ENCODE results near the gene NALCN.

NALCN gene

GRCh38 chr13:101230271-101230890, 185.9 kb downstream of the NALCN start:
- Histone ChIP-seq H3K9me3 (ENCODE audit: control insufficient read depth, low read length) (no peaks in the 10 kb centered on the region), H3K27ac (ENCODE audit: insufficient read depth, low read length, poor library complexity, severe bottlenecking) (no peak overlapping the region), H3K27me3 (replicated peaks; ENCODE audit: control insufficient read depth, insufficient read depth, low read length, poor library complexity, severe bottlenecking) (no peaks in the 10 kb centered on the region), H3K4me1 (ENCODE audit: control insufficient read depth, insufficient read depth, low read length, poor library complexity, severe bottlenecking) (no peaks in the 10 kb centered on the region), H3K4me3 (ENCODE audit: insufficient read depth, low read depth, low read length, poor library complexity, severe bottlenecking) (no peak overlapping the region), H3K36me3 (ENCODE audit: control insufficient read depth, insufficient read depth, low read length) (no peaks in the 10 kb centered on the region)
- no peak for DNase-seq

DNA sequence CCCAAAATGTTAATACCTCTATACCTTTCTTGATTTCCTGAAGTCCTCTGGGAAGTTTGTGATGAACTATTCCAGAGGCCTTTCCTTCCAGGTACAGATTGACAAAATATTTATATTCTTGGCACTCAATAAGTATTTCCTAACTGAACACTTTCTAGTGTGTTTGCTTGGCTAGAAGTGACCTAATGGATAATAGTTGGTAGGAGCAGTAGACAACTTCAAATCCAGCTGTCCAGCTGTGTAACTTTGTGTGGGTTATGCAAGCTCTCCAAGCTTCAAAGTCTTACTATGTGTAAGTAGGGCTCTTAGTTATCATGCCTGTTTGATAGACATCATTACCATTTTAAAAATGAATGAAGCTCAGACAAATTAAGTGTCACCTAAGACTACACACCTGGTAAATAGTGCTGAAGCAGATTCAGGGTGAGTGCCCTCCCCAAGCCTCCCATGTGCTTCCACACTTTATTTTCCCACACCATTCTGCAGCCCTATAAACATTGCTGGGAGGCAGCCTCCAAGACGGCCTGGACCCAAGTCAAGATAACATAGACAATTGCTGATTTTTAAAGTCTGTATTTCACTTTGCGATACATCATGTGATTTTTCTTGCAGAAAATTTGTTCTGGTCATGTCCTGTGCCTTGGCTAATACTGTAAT, 196.6 kb downstream of the NALCN start:
- H3K4me1 ChIP-seq (ENCODE audit: control insufficient read depth, insufficient read depth, low read length, poor library complexity, severe bottlenecking), result no peaks in the 10 kb centered on the region
- no peak for DNase-seq
- no peaks in the 10 kb centered on the region for H3K9me3 ChIP-seq (ENCODE audit: control insufficient read depth, low read length)
- no peak overlapping the region for H3K4me3 ChIP-seq (ENCODE audit: insufficient read depth, low read depth, low read length, poor library complexity, severe bottlenecking)
- H3K27me3 ChIP-seq (replicated peaks; ENCODE audit: control insufficient read depth, insufficient read depth, low read length, poor library complexity, severe bottlenecking), result no peaks in the 10 kb centered on the region
- H3K36me3 ChIP-seq (ENCODE audit: control insufficient read depth, insufficient read depth, low read length), result no peaks in the 10 kb centered on the region
- H3K27ac ChIP-seq (ENCODE audit: insufficient read depth, low read length, poor library complexity, severe bottlenecking), result no peak overlapping the region

- Histone ChIP-seq H3K27me3 (replicated peaks; ENCODE audit: control insufficient read depth, insufficient read depth, low read length, poor library complexity, severe bottlenecking) (no peaks in the 10 kb centered on the region), H3K27ac (ENCODE audit: insufficient read depth, low read length, poor library complexity, severe bottlenecking) (no peak overlapping the region), H3K36me3 (ENCODE audit: control insufficient read depth, insufficient read depth, low read length) (no peaks in the 10 kb centered on the region), H3K4me1 (ENCODE audit: control insufficient read depth, insufficient read depth, low read length, poor library complexity, severe bottlenecking) (no peaks in the 10 kb centered on the region), H3K9me3 (ENCODE audit: control insufficient read depth, low read length) (no peaks in the 10 kb centered on the region), H3K4me3 (ENCODE audit: insufficient read depth, low read depth, low read length, poor library complexity, severe bottlenecking) (no peak overlapping the region)
- no peak for DNase-seq
These were observed 197.8 kb downstream of the NALCN start for GRCh38 chr13:101218484-101218883.

DNA sequence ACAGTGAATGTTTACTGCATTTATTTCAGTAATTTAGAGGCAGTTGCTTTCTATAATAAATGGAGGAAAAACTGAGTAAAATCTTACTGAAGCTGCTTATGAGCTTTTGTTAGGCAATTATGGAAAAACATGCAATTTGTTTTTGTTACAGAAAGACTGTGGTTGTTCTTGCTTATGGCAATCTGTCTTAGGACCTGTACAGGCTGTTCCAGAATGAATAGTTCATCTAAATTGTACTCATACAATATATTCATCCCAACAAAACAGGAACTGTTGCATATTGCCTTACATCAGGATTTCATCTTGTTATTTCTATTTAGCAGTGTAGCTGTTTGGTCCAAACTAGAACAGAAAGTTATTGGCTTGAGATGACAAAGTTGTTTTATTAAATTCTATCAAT, 199.2 kb downstream of the NALCN start:
- Histone ChIP-seq H3K4me1 (ENCODE audit: control insufficient read depth, insufficient read depth, low read length, poor library complexity, severe bottlenecking) (no peaks in the 10 kb centered on the region), H3K9me3 (ENCODE audit: control insufficient read depth, low read length) (no peaks in the 10 kb centered on the region), H3K27me3 (replicated peaks; ENCODE audit: control insufficient read depth, insufficient read depth, low read length, poor library complexity, severe bottlenecking) (no peaks in the 10 kb centered on the region), H3K27ac (ENCODE audit: insufficient read depth, low read length, poor library complexity, severe bottlenecking) (no peak overlapping the region), H3K4me3 (ENCODE audit: insufficient read depth, low read depth, low read length, poor library complexity, severe bottlenecking) (no peak overlapping the region), H3K36me3 (ENCODE audit: control insufficient read depth, insufficient read depth, low read length) (no peaks in the 10 kb centered on the region)
- no peak for DNase-seq

- H3K27ac ChIP-seq (ENCODE audit: insufficient read depth, low read length, poor library complexity, severe bottlenecking), result no peak overlapping the region
- no peak for DNase-seq
These were observed 205.0 kb downstream of the NALCN start for GRCh38 chr13:101211261-101211660.

DNA sequence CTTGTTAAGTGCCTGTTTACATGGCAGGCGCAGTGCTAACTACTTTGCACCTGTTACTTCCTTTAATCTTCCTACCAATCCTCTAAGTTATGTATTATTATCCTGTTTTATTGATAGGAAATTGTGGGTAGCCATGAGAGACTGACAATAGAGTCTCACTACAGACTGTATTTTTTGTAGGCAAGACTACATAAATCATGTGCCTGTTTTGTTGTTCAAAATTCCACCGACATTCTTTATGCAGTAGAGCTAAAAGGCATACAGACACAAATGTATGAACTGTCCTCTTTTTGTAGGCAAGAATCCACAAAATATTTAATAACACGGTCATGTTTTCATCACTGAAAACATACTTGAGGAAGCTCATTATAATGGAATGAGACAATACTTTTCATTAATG, 205.5 kb downstream of the NALCN start:
- H3K27ac ChIP-seq (ENCODE audit: insufficient read depth, low read length, poor library complexity, severe bottlenecking), result no peak overlapping the region
- no peaks in the 10 kb centered on the region for H3K9me3 ChIP-seq (ENCODE audit: control insufficient read depth, low read length)
- DNase-seq, result no peak
- no peaks in the 10 kb centered on the region for H3K27me3 ChIP-seq (replicated peaks; ENCODE audit: control insufficient read depth, insufficient read depth, low read length, poor library complexity, severe bottlenecking)
- no peaks in the 10 kb centered on the region for H3K36me3 ChIP-seq (ENCODE audit: control insufficient read depth, insufficient read depth, low read length)
- no peaks in the 10 kb centered on the region for H3K4me1 ChIP-seq (ENCODE audit: control insufficient read depth, insufficient read depth, low read length, poor library complexity, severe bottlenecking)
- H3K4me3 ChIP-seq (ENCODE audit: insufficient read depth, low read depth, low read length, poor library complexity, severe bottlenecking), result no peak overlapping the region

More at GRCh38 chr13:101211261-101211660, 205.0 kb downstream of the NALCN start:
- Histone ChIP-seq H3K27me3 (replicated peaks; ENCODE audit: control insufficient read depth, insufficient read depth, low read length, poor library complexity, severe bottlenecking) (no peaks in the 10 kb centered on the region), H3K4me1 (ENCODE audit: control insufficient read depth, insufficient read depth, low read length, poor library complexity, severe bottlenecking) (no peaks in the 10 kb centered on the region), H3K4me3 (ENCODE audit: insufficient read depth, low read depth, low read length, poor library complexity, severe bottlenecking) (no peak overlapping the region), H3K36me3 (ENCODE audit: control insufficient read depth, insufficient read depth, low read length) (no peaks in the 10 kb centered on the region), H3K9me3 (ENCODE audit: control insufficient read depth, low read length) (no peaks in the 10 kb centered on the region)

GRCh38 chr13:101209206-101209893, 207.0 kb downstream of the NALCN start:
- Histone ChIP-seq H3K27ac (ENCODE audit: insufficient read depth, low read length, poor library complexity, severe bottlenecking) (no peak overlapping the region), H3K4me1 (ENCODE audit: control insufficient read depth, insufficient read depth, low read length, poor library complexity, severe bottlenecking) (no peaks in the 10 kb centered on the region), H3K27me3 (replicated peaks; ENCODE audit: control insufficient read depth, insufficient read depth, low read length, poor library complexity, severe bottlenecking) (no peaks in the 10 kb centered on the region), H3K36me3 (ENCODE audit: control insufficient read depth, insufficient read depth, low read length) (no peaks in the 10 kb centered on the region), H3K4me3 (ENCODE audit: insufficient read depth, low read depth, low read length, poor library complexity, severe bottlenecking) (no peak overlapping the region), H3K9me3 (ENCODE audit: control insufficient read depth, low read length) (no peaks in the 10 kb centered on the region)
- DNase-seq, result no peak

- Histone ChIP-seq H3K4me1 (ENCODE audit: control insufficient read depth, insufficient read depth, low read length, poor library complexity, severe bottlenecking) (no peaks in the 10 kb centered on the region), H3K27me3 (replicated peaks; ENCODE audit: control insufficient read depth, insufficient read depth, low read length, poor library complexity, severe bottlenecking) (no peaks in the 10 kb centered on the region), H3K9me3 (ENCODE audit: control insufficient read depth, low read length) (no peaks in the 10 kb centered on the region), H3K27ac (ENCODE audit: insufficient read depth, low read length, poor library complexity, severe bottlenecking) (no peak overlapping the region), H3K4me3 (ENCODE audit: insufficient read depth, low read depth, low read length, poor library complexity, severe bottlenecking) (no peak overlapping the region), H3K36me3 (ENCODE audit: control insufficient read depth, insufficient read depth, low read length) (no peaks in the 10 kb centered on the region)
- DNase-seq, result no peak
These were observed 210.9 kb downstream of the NALCN start for GRCh38 chr13:101205408-101205807.

GRCh38 chr13:101204270-101205020, 211.9 kb downstream of the NALCN start:
- H3K4me1 ChIP-seq (ENCODE audit: control insufficient read depth, insufficient read depth, low read length, poor library complexity, severe bottlenecking), result no peaks in the 10 kb centered on the region
- H3K36me3 ChIP-seq (ENCODE audit: control insufficient read depth, insufficient read depth, low read length), result no peaks in the 10 kb centered on the region
- H3K9me3 ChIP-seq (ENCODE audit: control insufficient read depth, low read length), result no peaks in the 10 kb centered on the region
- no peak overlapping the region for H3K27ac ChIP-seq (ENCODE audit: insufficient read depth, low read length, poor library complexity, severe bottlenecking)
- DNase-seq, result no peak
- H3K27me3 ChIP-seq (replicated peaks; ENCODE audit: control insufficient read depth, insufficient read depth, low read length, poor library complexity, severe bottlenecking), result no peaks in the 10 kb centered on the region
- no peak overlapping the region for H3K4me3 ChIP-seq (ENCODE audit: insufficient read depth, low read depth, low read length, poor library complexity, severe bottlenecking)

- no peak overlapping the region for H3K4me3 ChIP-seq (ENCODE audit: insufficient read depth, low read depth, low read length, poor library complexity, severe bottlenecking)
- DNase-seq, result no peak
- H3K9me3 ChIP-seq (ENCODE audit: control insufficient read depth, low read length), result no peaks in the 10 kb centered on the region
- no peaks in the 10 kb centered on the region for H3K27me3 ChIP-seq (replicated peaks; ENCODE audit: control insufficient read depth, insufficient read depth, low read length, poor library complexity, severe bottlenecking)
- H3K27ac ChIP-seq (ENCODE audit: insufficient read depth, low read length, poor library complexity, severe bottlenecking), result no peak overlapping the region
- H3K4me1 ChIP-seq (ENCODE audit: control insufficient read depth, insufficient read depth, low read length, poor library complexity, severe bottlenecking), result no peaks in the 10 kb centered on the region
- H3K36me3 ChIP-seq (ENCODE audit: control insufficient read depth, insufficient read depth, low read length), result no peaks in the 10 kb centered on the region
These were observed 213.7 kb downstream of the NALCN start for GRCh38 chr13:101202590-101202989.
